Measurements from ENCODE around the gene INSYN1.
"Not testable (repeated sequence)": the region's sequence is repeated elsewhere in the genome, so short reads cannot be mapped to it uniquely, and the experiment has no call there.

Gene INSYN1

DNA sequence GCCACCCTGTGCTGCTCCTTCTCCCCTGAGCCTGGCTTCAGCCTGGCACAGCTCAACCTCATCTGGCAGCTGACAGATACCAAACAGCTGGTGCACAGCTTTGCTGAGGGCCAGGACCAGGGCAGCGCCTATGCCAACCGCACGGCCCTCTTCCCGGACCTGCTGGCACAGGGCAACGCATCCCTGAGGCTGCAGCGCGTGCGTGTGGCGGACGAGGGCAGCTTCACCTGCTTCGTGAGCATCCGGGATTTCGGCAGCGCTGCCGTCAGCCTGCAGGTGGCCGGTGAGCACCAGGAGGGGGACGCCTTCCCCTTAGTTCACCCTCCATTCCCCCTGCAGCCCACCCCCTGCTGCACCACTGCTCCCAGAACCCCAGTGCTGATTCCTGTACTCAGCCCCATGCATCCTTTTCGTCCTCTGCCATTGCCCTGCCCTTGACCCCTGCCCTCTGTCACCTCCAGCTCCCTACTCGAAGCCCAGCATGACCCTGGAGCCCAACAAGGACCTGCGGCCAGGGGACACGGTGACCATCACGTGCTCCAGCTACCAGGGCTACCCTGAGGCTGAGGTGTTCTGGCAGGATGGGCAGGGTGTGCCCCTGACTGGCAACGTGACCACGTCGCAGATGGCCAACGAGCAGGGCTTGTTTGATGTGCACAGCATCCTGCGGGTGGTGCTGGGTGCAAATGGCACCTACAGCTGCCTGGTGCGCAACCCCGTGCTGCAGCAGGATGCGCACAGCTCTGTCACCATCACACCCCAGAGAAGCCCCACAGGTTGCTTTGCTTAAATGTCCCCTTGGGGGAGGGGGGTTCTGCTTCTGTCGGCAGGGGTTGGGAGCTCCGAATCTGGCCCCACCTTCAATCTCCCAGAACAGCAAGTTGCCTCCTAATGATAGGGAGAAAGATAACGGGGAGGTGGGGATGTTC, 50.6 kb downstream of the INSYN1 start:
- not testable (repeated sequence) for H3K4me3 ChIP-seq; H3K9me3 ChIP-seq (replicated peaks in 1 of 11); H3K27ac ChIP-seq; H3K9ac ChIP-seq; H3K4me2 ChIP-seq; H3K27me3 ChIP-seq
- peaks cover 0 to 93% (median 25%) of the 10 kb centered on the region in 11 experiments; a peak in 19 of 22 replicates for H4K20me1 ChIP-seq
- peaks cover 0 to 65% (median 5%) of the 10 kb centered on the region in 11 experiments; a peak in 7 of 22 replicates for H3K36me3 ChIP-seq
- peaks cover 8 to 34% (median 26%) of the 10 kb centered on the region in 10 experiments for H3K4me1 ChIP-seq

GRCh38 chr15:73700041-73700842, 52.9 kb downstream of the INSYN1 start:
- H3K27ac ChIP-seq, result no peak overlapping the region; a peak in 1 of 22 replicates
- H3K4me2 ChIP-seq, result peak overlapping the region in 6 of 11 experiments; percentile 22 to 93 (median 81); a peak in 10 of 22 replicates
- peaks cover 31 to 56% (median 49%) of the 10 kb centered on the region in 10 experiments for H3K4me1 ChIP-seq
- no peak for TF ChIP-seq Cebpa-rat (IDR thresholded peaks at IDR 0.05)
- no peaks in the 10 kb centered on the region for H3K27me3 ChIP-seq
- peaks cover 5 to 97% (median 45%) of the 10 kb centered on the region in 11 experiments; a peak in 19 of 22 replicates for H4K20me1 ChIP-seq
- H3K9ac ChIP-seq, result no peak overlapping the region
- peaks cover 0 to 41% (median 0%) of the 10 kb centered on the region in 11 experiments; a peak in 5 of 22 replicates for H3K36me3 ChIP-seq
- no peak overlapping the region for H3K4me3 ChIP-seq
- no peaks in the 10 kb centered on the region for H3K9me3 ChIP-seq (replicated peaks in 1 of 11)

GRCh38 chr15:73699249-73700040, 53.7 kb downstream of the INSYN1 start:
- no peaks in the 10 kb centered on the region for H3K9me3 ChIP-seq (replicated peaks in 1 of 11)
- H3K27me3 ChIP-seq, result no peaks in the 10 kb centered on the region
- peaks cover 0 to 34% (median 0%) of the 10 kb centered on the region in 11 experiments; a peak in 4 of 22 replicates for H3K36me3 ChIP-seq
- H4K20me1 ChIP-seq, result peaks cover 5 to 96% (median 53%) of the 10 kb centered on the region in 11 experiments; a peak in 19 of 22 replicates
- peak overlapping the region in 8 of 11 experiments; percentile 21 to 93 (median 67); a peak in 13 of 22 replicates for H3K4me2 ChIP-seq
- peaks cover 39 to 61% (median 57%) of the 10 kb centered on the region in 10 experiments for H3K4me1 ChIP-seq
- H3K4me3 ChIP-seq, result no peak overlapping the region
- TF ChIP-seq Cebpa-rat (IDR thresholded peaks at IDR 0.05), result no peak
- H3K27ac ChIP-seq, result peak overlapping the region in 1 of 11 experiments; percentile 5; a peak in 3 of 22 replicates
- 0 out of 22 replicates have a peak overlapping the region, but pooled peaks of 2 of the 11 experiments have one; percentile 1 to 8 for H3K9ac ChIP-seq

- no peak for TF ChIP-seq Cebpa-rat (IDR thresholded peaks at IDR 0.05)
- Histone ChIP-seq H3K4me3 (peak overlapping the region in 4 of 10 experiments; percentile 7 to 29 (median 25); a peak in 4 of 20 replicates), H3K9ac (peak overlapping the region in 10 of 11 experiments; percentile 6 to 75 (median 54); a peak in 16 of 22 replicates), H3K36me3 (peaks cover 0 to 10% (median 0%) of the 10 kb centered on the region in 11 experiments; a peak in 3 of 22 replicates), H3K4me1 (peaks cover 48 to 80% (median 68%) of the 10 kb centered on the region in 10 experiments), H3K27me3 (no peaks in the 10 kb centered on the region), H3K9me3 (replicated peaks in 1 of 11) (no peaks in the 10 kb centered on the region), H3K4me2 (peak overlapping the region; percentile 76 to 93 (median 86)), H3K27ac (peak overlapping the region in 10 of 11 experiments; percentile 40 to 86 (median 74); a peak in 19 of 22 replicates), H4K20me1 (peaks cover 5 to 98% (median 43%) of the 10 kb centered on the region in 11 experiments; a peak in 17 of 22 replicates)
Measured at GRCh38 chr15:73697033-73697467, 56.1 kb downstream of the INSYN1 start.

- H3K4me2 ChIP-seq, result peak overlapping the region; percentile 76 to 93 (median 86)
- H3K4me1 ChIP-seq, result peaks cover 48 to 84% (median 68%) of the 10 kb centered on the region in 10 experiments
- peak overlapping the region in 4 of 10 experiments; percentile 7 to 29 (median 25); a peak in 4 of 20 replicates for H3K4me3 ChIP-seq
- H3K36me3 ChIP-seq, result peaks cover 0 to 8% (median 0%) of the 10 kb centered on the region in 11 experiments; a peak in 3 of 22 replicates
- peaks cover 5 to 98% (median 47%) of the 10 kb centered on the region in 11 experiments; a peak in 17 of 22 replicates for H4K20me1 ChIP-seq
- TF ChIP-seq Cebpa-rat (IDR thresholded peaks at IDR 0.05), result no peak
- H3K9ac ChIP-seq, result peak overlapping the region in 10 of 11 experiments; percentile 6 to 75 (median 54); a peak in 17 of 22 replicates
- peak overlapping the region in 10 of 11 experiments; percentile 40 to 86 (median 74); a peak in 20 of 22 replicates for H3K27ac ChIP-seq
- H3K27me3 ChIP-seq, result no peaks in the 10 kb centered on the region
- no peaks in the 10 kb centered on the region for H3K9me3 ChIP-seq (replicated peaks in 1 of 11)
Measured at GRCh38 chr15:73696641-73697001, 56.5 kb downstream of the INSYN1 start.

DNA sequence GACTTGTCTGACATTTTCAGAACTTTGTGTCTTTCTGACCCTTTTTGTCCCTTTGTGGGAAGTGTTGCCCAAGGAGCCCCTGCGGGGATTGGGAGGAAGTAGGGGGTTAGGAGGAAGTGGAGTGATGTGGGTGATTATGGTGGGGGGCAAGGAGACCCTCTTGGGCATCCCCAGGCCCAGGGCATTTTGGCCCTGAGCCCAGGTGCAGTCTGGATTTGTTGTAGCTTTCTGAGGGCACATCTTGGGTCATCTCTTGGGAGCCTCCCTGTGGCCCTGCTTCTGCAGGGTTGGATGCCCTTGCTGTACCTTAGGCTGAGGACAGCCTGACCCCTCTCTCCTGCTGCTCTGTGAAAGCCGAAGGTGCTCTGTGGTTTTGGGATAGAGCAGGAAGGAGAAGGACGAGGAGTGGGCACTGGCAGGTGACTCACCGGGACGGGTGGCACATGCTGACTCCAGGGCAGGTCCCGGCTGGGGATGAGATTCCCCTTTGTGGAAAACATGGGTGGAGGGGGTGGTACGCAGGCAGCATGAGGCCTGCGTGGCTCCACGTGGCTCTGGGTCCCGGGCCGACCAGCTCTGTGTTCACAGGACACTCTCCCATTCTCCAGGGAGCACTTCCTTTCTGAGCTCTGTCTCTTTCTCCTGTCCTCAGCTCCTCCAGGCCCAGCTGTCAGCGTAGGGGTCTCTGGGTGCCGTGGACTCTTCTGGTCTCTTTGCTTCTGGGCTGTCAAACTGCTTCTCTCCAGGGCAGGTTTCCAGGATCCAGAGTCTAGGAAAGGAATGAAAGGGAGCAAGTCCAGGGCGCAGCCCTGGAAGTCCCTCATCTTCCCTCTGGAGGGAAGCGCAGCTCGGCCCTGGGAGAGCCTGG, 57.1 kb downstream of the INSYN1 start:
- no peaks in the 10 kb centered on the region for H3K9me3 ChIP-seq (replicated peaks in 1 of 11)

DNA sequence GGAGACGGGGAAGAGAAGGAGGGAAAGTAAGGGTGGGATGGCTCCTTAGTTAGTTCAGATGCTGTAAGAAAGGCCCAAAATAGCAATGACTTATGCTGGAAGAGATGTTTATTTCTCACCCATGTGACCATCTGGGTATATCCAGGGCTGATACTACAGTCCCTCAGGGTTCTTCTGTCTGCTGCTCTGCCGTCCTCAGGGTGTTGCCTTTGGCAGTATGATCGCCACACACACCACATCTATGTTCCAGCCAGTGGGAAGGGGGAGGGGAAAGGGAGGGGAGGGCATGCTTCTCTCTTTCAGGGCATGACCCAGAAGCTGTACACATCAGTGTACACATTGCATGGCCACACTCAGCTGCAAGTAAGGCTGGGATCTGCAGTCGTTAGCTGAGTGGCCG, 58.7 kb downstream of the INSYN1 start:
- Histone ChIP-seq H3K36me3 (no peaks in the 10 kb centered on the region; a peak in 1 of 22 replicates), H3K9ac (peak overlapping the region in 1 of 11 experiments; percentile 36; a peak in 1 of 22 replicates), H3K9me3 (replicated peaks in 1 of 11) (no peaks in the 10 kb centered on the region), H3K4me2 (peak overlapping the region; percentile 76 to 93 (median 86)), H4K20me1 (peaks cover 0 to 100% (median 47%) of the 10 kb centered on the region in 11 experiments; a peak in 18 of 22 replicates), H3K27me3 (no peaks in the 10 kb centered on the region), H3K4me3 (no peak overlapping the region), H3K4me1 (peaks cover 48 to 99% (median 63%) of the 10 kb centered on the region in 10 experiments), H3K27ac (peak overlapping the region in 4 of 11 experiments; percentile 68 to 86 (median 80); a peak in 4 of 22 replicates)
- no peak for TF ChIP-seq Cebpa-rat (IDR thresholded peaks at IDR 0.05)

More for the DNA sequence above, 57.1 kb downstream of the INSYN1 start:
- H4K20me1 ChIP-seq, result peaks cover under 1 to 98% (median 53%) of the 10 kb centered on the region in 11 experiments; a peak in 17 of 22 replicates
- peak in 1 of 11 experiments; percentile 48; a peak in 2 of 22 replicates for TF ChIP-seq Cebpa-rat (IDR thresholded peaks at IDR 0.05)
- H3K27ac ChIP-seq, result peak overlapping the region in 10 of 11 experiments; percentile 40 to 86 (median 74); a peak in 20 of 22 replicates
- H3K36me3 ChIP-seq, result peaks cover 0 to 2% (median 0%) of the 10 kb centered on the region in 11 experiments; a peak in 1 of 22 replicates
- peak overlapping the region in 10 of 11 experiments; percentile 6 to 75 (median 54); a peak in 17 of 22 replicates for H3K9ac ChIP-seq
- H3K4me3 ChIP-seq, result peak overlapping the region in 4 of 10 experiments; percentile 7 to 29 (median 26); a peak in 4 of 20 replicates
- H3K4me1 ChIP-seq, result peaks cover 48 to 90% (median 71%) of the 10 kb centered on the region in 10 experiments
- peak overlapping the region; percentile 76 to 93 (median 86) for H3K4me2 ChIP-seq
- no peaks in the 10 kb centered on the region for H3K27me3 ChIP-seq
